CMK (cell line): Measurements from ENCODE around the gene INPP5A.

Source experiments
- DNase-seq: peaks from one replicate; pipeline ENCODE4 v3.0.0-alpha.2; 2010; ENCODE audit warnings: low read depth

INPP5A gene

GRCh38 chr10:132746801-132747625 lies 209.4 kb downstream of the INPP5A start:
- DNase-seq = no peak

- DNase-seq = no peak
These were observed 210.5 kb downstream of the INPP5A start for GRCh38 chr10:132748135-132748534.

- DNase-seq = no peak
These were observed 211.2 kb downstream of the INPP5A start for GRCh38 chr10:132748545-132749370.

- no peak for DNase-seq
These were observed 211.8 kb downstream of the INPP5A start for GRCh38 chr10:132749371-132749795.

- DNase-seq = no peak
These were observed 213.3 kb downstream of the INPP5A start for GRCh38 chr10:132750936-132751335.

- DNase-seq = no peak
These were observed 214.8 kb downstream of the INPP5A start for GRCh38 chr10:132752378-132752777.

- no peak for DNase-seq
These were observed 215.4 kb downstream of the INPP5A start for GRCh38 chr10:132752961-132753360.

- no peak for DNase-seq
These were observed 216.0 kb downstream of the INPP5A start for GRCh38 chr10:132753596-132753995.

- no peak for DNase-seq
These were observed 216.5 kb downstream of the INPP5A start for GRCh38 chr10:132754071-132754470.

- no peak for DNase-seq
These were observed 217.7 kb downstream of the INPP5A start for GRCh38 chr10:132755166-132755711.

- no peak for DNase-seq
These were observed 219.0 kb downstream of the INPP5A start for GRCh38 chr10:132756591-132756990.

GRCh38 chr10:132757171-132757570 lies 219.6 kb downstream of the INPP5A start:
- DNase-seq = no peak

- no peak for DNase-seq
These were observed 221.3 kb downstream of the INPP5A start for GRCh38 chr10:132758865-132759264.

GRCh38 chr10:132761395-132762060 lies 223.9 kb downstream of the INPP5A start:
- no peak for DNase-seq

- no peak for DNase-seq
These were observed 224.7 kb downstream of the INPP5A start for GRCh38 chr10:132762267-132762666.

- DNase-seq = no peak
These were observed 226.0 kb downstream of the INPP5A start for GRCh38 chr10:132763545-132763944.

GRCh38 chr10:132764108-132764507 lies 226.5 kb downstream of the INPP5A start:
- DNase-seq = no peak

GRCh38 chr10:132765435-132765834 lies 227.8 kb downstream of the INPP5A start:
- no peak for DNase-seq

- DNase-seq = no peak
These were observed 228.7 kb downstream of the INPP5A start for GRCh38 chr10:132766291-132766690.

GRCh38 chr10:132768346-132769248 lies 231.0 kb downstream of the INPP5A start:
- no peak for DNase-seq
